Medulla oblongata (tissue), 1 donor: ENCODE data around the gene ZSCAN16.
"Not testable (repeated sequence)": the region's sequence is repeated elsewhere in the genome, so short reads cannot be mapped to it uniquely, and the experiment has no call there.

Source experiments
- DNase-seq: peaks from one replicate; pipeline ENCODE4 v3.0.0-alpha.2; 2015; ENCODE audit errors: extremely low spot score

ZSCAN16 gene

GRCh38 chr6:28124350-28124970 lies at the start of gene ZSCAN16:
Gene ZSCAN16 (plus strand): TSS chr6:28124609. CDS start chr6:28125444, 835 bp downstream.
- DNase-seq, result peak; percentile 89

GRCh38 chr6:28078050-28078449 lies 46.4 kb upstream of the ZSCAN16 start:
- DNase-seq, result no peak

- no peak for DNase-seq
Observed at GRCh38 chr6:28078836-28079235, 45.6 kb upstream of the ZSCAN16 start.

- not testable (repeated sequence) for DNase-seq
Observed at GRCh38 chr6:28080381-28080630, 44.1 kb upstream of the ZSCAN16 start, which contains the start of gene ZNF165. Gene ZNF165 (plus strand): TSS chr6:28080568. CDS start chr6:28085481, 4,913 bp downstream.

GRCh38 chr6:28080631-28081485 lies 43.6 kb upstream of the ZSCAN16 start:
- DNase-seq, result peak; percentile 97

GRCh38 chr6:28081486-28081751 lies 43.0 kb upstream of the ZSCAN16 start:
- peak; percentile 37 for DNase-seq

GRCh38 chr6:28082939-28083338 lies 41.5 kb upstream of the ZSCAN16 start:
- DNase-seq, result no peak

GRCh38 chr6:28089054-28089453 lies 35.4 kb upstream of the ZSCAN16 start:
- DNase-seq, result no peak

- DNase-seq, result peak; percentile 15
Observed at GRCh38 chr6:28090917-28091586, 33.4 kb upstream of the ZSCAN16 start.

- not testable (repeated sequence) for DNase-seq
Observed at GRCh38 chr6:28102222-28102621, 22.2 kb upstream of the ZSCAN16 start.

GRCh38 chr6:28102699-28103098 lies 21.7 kb upstream of the ZSCAN16 start:
- not testable (repeated sequence) for DNase-seq

GRCh38 chr6:28104392-28105244 lies 19.8 kb upstream of the ZSCAN16 start:
- DNase-seq, result peak; percentile 91

GRCh38 chr6:28105245-28105639 lies 19.2 kb upstream of the ZSCAN16 start:
- no peak for DNase-seq

GRCh38 chr6:28107506-28107905 lies 16.9 kb upstream of the ZSCAN16 start:
- peak; percentile 82 for DNase-seq

GRCh38 chr6:28111964-28112363 lies 12.4 kb upstream of the ZSCAN16 start:
- no peak for DNase-seq

- no peak for DNase-seq
Observed at GRCh38 chr6:28115799-28116198, 8.6 kb upstream of the ZSCAN16 start.

GRCh38 chr6:28117386-28118050 lies 6.9 kb upstream of the ZSCAN16 start:
- DNase-seq, result no peak

- no peak for DNase-seq
Observed at GRCh38 chr6:28118217-28118616, 6.2 kb upstream of the ZSCAN16 start.

- DNase-seq, result no peak
Observed at GRCh38 chr6:28121876-28122275, 2.5 kb upstream of the ZSCAN16 start.

GRCh38 chr6:28122283-28122682 lies 2.1 kb upstream of the ZSCAN16 start:
- DNase-seq, result not testable (repeated sequence)

GRCh38 chr6:28124971-28125353 lies 553 bp downstream of the ZSCAN16 start:
- DNase-seq, result no peak

- no peak for DNase-seq
Observed at GRCh38 chr6:28125401-28125800, 992 bp downstream of the ZSCAN16 start.
